Loucy (cell line): Measurements from ENCODE around the gene C16orf90.

Experiments used
- CTCF ChIP-seq: fragments of 200-600 bp; sonication (generic); conservative IDR thresholded peaks from 2 replicates; pipeline ENCODE4 v1.5.1; 2014; ENCODE audit warnings: mild to moderate bottlenecking, antibody characterized with exemption, low read length
- EZH2phosphoT487 ChIP-seq: fragments of 200-600 bp; IDR thresholded peaks from 2 replicates; pipeline ENCODE4 v1.6.1; 2018; ENCODE audit warnings: antibody characterized with exemption, mild to moderate bottlenecking, moderate library complexity, borderline replicate concordance

- TF ChIP-seq CTCF (no peak), EZH2phosphoT487 (no peak)
Observed at GRCh38 chr16:3459401-3460090, 35.7 kb downstream of the C16orf90 start.
